Astrocyte (in vitro differentiated cells and primary cell): ENCODE measurements around the gene LIN7A. TPM values are rescaled to one million over a fixed set of nuclear protein-coding genes. Genes with fewer than 3 reads are reported as not detected.

Experiments
- DNase-seq: peaks from one replicate; pipeline ENCODE4 v3.0.0-alpha.2; 2010; ENCODE audit warnings: low read depth
- FAIRE-seq: peaks from 2 replicates; lab custom pipeline; 2011; peaks lifted over from hg19 to GRCh38; lab: Jason Lieb, UNC
- H2AFZ ChIP-seq: 2 replicates; pipeline ENCODE4 v1.6.0; 2012; ENCODE audit warnings: low read depth, low read length, inconsistent platforms
- H3K27ac ChIP-seq: 2 replicates; pipeline ENCODE4 v1.5.1; 2011; ENCODE audit warnings: low read depth, low read length, inconsistent platforms
- H3K27me3 ChIP-seq: 2 replicates; pipeline ENCODE4 v1.6.0; 2011; ENCODE audit warnings: low read length, inconsistent platforms; ENCODE audit not compliant: insufficient read depth
- H3K36me3 ChIP-seq: 2 replicates; pipeline ENCODE4 v1.5.1; 2011; ENCODE audit warnings: low read length, inconsistent platforms; ENCODE audit not compliant: insufficient read depth
- H3K4me1 ChIP-seq: 2 replicates; pipeline ENCODE4 v1.5.1; 2011; ENCODE audit warnings: low read length, inconsistent platforms; ENCODE audit not compliant: insufficient read depth
- H3K4me2 ChIP-seq: 2 replicates; pipeline ENCODE4 v1.6.0; 2012; ENCODE audit warnings: low read length, inconsistent platforms
- H3K4me3 ChIP-seq: 2 replicates; pipeline ENCODE4 v1.5.1; 2011; ENCODE audit warnings: low read depth, mild to moderate bottlenecking, low read length, inconsistent platforms; ENCODE audit not compliant: insufficient read depth
- H3K79me2 ChIP-seq: 2 replicates; pipeline ENCODE4 v1.6.0; 2012; ENCODE audit warnings: mild to moderate bottlenecking, low read length, inconsistent platforms; ENCODE audit not compliant: insufficient read depth
- H3K9ac ChIP-seq: 2 replicates; pipeline ENCODE4 v1.6.0; 2012; ENCODE audit warnings: mild to moderate bottlenecking, low read length, inconsistent platforms
- H3K9me3 ChIP-seq: 2 replicates; pipeline ENCODE4 v1.5.1; 2012; ENCODE audit warnings: low read depth, mild to moderate bottlenecking, low read length, inconsistent platforms; ENCODE audit not compliant: insufficient read depth
- H4K20me1 ChIP-seq: 2 replicates; pipeline ENCODE4 v1.6.0; 2012; ENCODE audit warnings: low read length, inconsistent platforms; ENCODE audit not compliant: insufficient read depth
- H3K27ac Mint-ChIP-seq: one replicate; pipeline ENCODE4 v1.8.0; 2021; ENCODE audit warnings: mild to moderate bottlenecking, mixed read lengths; ENCODE audit not compliant: unreplicated experiment
- H3K27me3 Mint-ChIP-seq: one replicate; pipeline ENCODE4 v1.8.0; 2021; ENCODE audit warnings: low read depth, mixed read lengths; ENCODE audit not compliant: unreplicated experiment
- H3K36me3 Mint-ChIP-seq: one replicate; pipeline ENCODE4 v1.8.0; 2021; ENCODE audit warnings: low read depth, mixed read lengths; ENCODE audit not compliant: unreplicated experiment
- H3K4me1 Mint-ChIP-seq: one replicate; pipeline ENCODE4 v1.8.0; 2021; ENCODE audit warnings: low read depth, mixed read lengths; ENCODE audit not compliant: unreplicated experiment
- H3K4me3 Mint-ChIP-seq: one replicate; pipeline ENCODE4 v1.8.0; 2021; ENCODE audit warnings: mild to moderate bottlenecking, moderate library complexity, mixed read lengths; ENCODE audit not compliant: unreplicated experiment
- H3K9me3 Mint-ChIP-seq: one replicate; pipeline ENCODE4 v1.8.0; 2021; ENCODE audit warnings: mild to moderate bottlenecking, mixed read lengths; ENCODE audit not compliant: unreplicated experiment
- EZH2 ChIP-seq: IDR thresholded peaks from 2 replicates; pipeline ENCODE4 v1.6.1; 2012; ENCODE audit warnings: mild to moderate bottlenecking, low read length, inconsistent platforms; ENCODE audit not compliant: insufficient read depth
- total RNA-seq: library from RNA; stranded (reverse); gene quantifications from 2 replicates; pipeline ENCODE4 v1.2.1, GENCODE V29; 2021
- TF ChIP-seq, protein P1 (sequence below): IDR thresholded peaks from 2 replicates; pipeline ENCODE4 v1.5.1; 2011; ENCODE audit warnings: low read depth, mild to moderate bottlenecking, inconsistent platforms, low read length, moderate library complexity; ENCODE audit not compliant: insufficient read depth

LIN7A gene
- total RNA-seq, 1 donor from 2014 or later: 1.6 TPM

DNA sequence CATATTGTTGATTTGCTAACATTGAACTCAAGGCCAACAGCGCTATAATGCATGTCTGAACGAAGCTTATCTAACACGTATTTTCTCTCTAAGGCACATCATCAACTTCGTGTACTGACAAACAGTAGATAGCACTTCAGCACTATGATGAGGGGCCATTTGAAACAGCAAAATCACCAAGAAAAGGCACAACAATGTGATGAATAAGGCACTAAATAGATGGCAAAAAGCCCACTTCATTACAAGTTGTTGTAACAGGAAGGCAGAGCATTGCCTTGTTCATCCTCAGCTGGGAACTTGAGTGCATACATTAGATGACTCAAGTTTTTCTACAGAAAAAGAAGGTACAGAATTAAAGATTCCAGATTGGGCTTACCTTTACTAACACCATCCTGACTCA, 75.2 kb downstream of the LIN7A start:
- FAIRE-seq (no peak), DNase-seq (peak; percentile 44)
- peak overlapping the region; percentile 51 for H3K27ac Mint-ChIP-seq
- H3K79me2 ChIP-seq: no peaks in the 10 kb centered on the region
- no peaks in the 10 kb centered on the region for H3K4me1 ChIP-seq
- no peaks in the 10 kb centered on the region for H4K20me1 ChIP-seq
- no peak overlapping the region for H3K4me3 Mint-ChIP-seq
- H3K27me3 ChIP-seq: no peaks in the 10 kb centered on the region
- H3K9me3 ChIP-seq: no peaks in the 10 kb centered on the region
- no peak for TF ChIP-seq EZH2
- TF ChIP-seq, protein P1, sequence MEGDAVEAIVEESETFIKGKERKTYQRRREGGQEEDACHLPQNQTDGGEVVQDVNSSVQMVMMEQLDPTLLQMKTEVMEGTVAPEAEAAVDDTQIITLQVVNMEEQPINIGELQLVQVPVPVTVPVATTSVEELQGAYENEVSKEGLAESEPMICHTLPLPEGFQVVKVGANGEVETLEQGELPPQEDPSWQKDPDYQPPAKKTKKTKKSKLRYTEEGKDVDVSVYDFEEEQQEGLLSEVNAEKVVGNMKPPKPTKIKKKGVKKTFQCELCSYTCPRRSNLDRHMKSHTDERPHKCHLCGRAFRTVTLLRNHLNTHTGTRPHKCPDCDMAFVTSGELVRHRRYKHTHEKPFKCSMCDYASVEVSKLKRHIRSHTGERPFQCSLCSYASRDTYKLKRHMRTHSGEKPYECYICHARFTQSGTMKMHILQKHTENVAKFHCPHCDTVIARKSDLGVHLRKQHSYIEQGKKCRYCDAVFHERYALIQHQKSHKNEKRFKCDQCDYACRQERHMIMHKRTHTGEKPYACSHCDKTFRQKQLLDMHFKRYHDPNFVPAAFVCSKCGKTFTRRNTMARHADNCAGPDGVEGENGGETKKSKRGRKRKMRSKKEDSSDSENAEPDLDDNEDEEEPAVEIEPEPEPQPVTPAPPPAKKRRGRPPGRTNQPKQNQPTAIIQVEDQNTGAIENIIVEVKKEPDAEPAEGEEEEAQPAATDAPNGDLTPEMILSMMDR: no peak
- no peak overlapping the region for H3K9ac ChIP-seq
- H3K4me1 Mint-ChIP-seq: peaks cover 18% of the 10 kb centered on the region
- no peak overlapping the region for H2AFZ ChIP-seq
- H3K9me3 Mint-ChIP-seq: no peaks in the 10 kb centered on the region
- no peak overlapping the region for H3K4me3 ChIP-seq
- no peaks in the 10 kb centered on the region for H3K27me3 Mint-ChIP-seq
- H3K36me3 Mint-ChIP-seq: no peaks in the 10 kb centered on the region
- no peak overlapping the region for H3K27ac ChIP-seq
- H3K4me2 ChIP-seq: no peak overlapping the region
- H3K36me3 ChIP-seq: no peaks in the 10 kb centered on the region

DNA sequence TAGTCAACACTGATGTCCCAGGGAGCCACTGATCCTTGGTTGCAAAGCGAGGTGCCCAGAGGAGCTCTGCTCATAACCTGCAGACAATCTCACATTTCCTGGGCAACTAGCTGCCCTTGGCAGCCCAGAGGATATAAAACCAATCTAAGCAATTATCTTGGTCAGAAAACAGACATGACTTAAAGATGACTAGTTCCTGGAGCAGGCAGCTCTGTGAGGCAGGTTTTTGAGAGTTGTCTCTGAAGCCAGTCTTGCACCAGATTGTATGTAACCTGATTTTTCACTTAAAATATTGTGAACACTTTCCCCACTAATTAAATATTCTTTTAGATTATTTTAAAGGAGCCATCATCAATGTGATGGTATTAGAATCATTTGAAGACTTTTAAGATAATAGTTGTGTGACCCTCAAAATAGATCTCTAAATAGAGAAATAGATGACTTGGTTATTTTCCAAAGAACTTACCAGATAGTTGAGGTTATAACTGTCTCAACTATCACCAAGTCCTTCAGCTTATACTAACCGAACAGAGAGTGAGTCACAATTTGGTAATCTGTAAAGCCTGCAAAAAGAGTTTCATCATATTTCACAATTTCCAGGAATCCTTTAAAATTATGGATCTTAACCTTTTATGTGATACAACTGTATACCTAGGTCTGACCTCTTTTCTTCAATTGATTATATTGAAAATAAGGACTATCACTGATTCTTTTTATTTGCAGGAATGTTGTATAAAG, 75.9 kb downstream of the LIN7A start:
- TF ChIP-seq EZH2: no peak
- TF ChIP-seq, protein P1: no peak
- Mint-ChIP-seq H3K9me3 (no peaks in the 10 kb centered on the region), H3K27me3 (no peaks in the 10 kb centered on the region), H3K27ac (no peak overlapping the region), H3K4me1 (peaks cover 22% of the 10 kb centered on the region), H3K4me3 (no peak overlapping the region), H3K36me3 (no peaks in the 10 kb centered on the region)
- H3K27ac ChIP-seq: no peak overlapping the region
- no peaks in the 10 kb centered on the region for H3K79me2 ChIP-seq
- no peaks in the 10 kb centered on the region for H3K36me3 ChIP-seq
- H3K9me3 ChIP-seq: no peaks in the 10 kb centered on the region
- DNase-seq (peak; percentile 64), FAIRE-seq (no peak)
- no peaks in the 10 kb centered on the region for H3K4me1 ChIP-seq
- H3K4me2 ChIP-seq: no peak overlapping the region
- no peaks in the 10 kb centered on the region for H3K27me3 ChIP-seq
- H3K9ac ChIP-seq: no peak overlapping the region
- no peaks in the 10 kb centered on the region for H4K20me1 ChIP-seq
- H2AFZ ChIP-seq: no peak overlapping the region
- no peak overlapping the region for H3K4me3 ChIP-seq

DNA sequence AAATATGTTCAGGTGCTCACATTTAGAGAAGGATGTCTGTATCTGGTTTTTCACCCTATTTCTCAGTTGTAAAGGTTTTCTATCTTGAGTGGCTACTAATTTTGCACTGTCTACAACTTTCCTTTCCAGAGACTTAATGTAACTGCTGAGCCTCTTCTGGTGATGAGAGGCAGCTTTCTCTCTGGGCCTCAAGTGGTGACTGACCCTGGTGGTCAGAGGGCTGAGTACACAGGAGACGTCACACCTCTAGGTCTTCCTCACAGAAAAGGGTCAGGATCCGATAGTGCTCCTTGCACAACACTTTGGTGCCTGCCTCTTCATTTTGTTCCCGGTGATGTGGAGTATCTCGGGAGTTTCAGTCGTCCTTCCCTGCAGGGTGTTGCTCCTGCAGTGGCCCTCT, 76.8 kb downstream of the LIN7A start:
- no peaks in the 10 kb centered on the region for H3K27me3 ChIP-seq
- no peak overlapping the region for H3K4me2 ChIP-seq
- H3K27ac ChIP-seq: no peak overlapping the region
- DNase-seq: no peak
- TF ChIP-seq, protein P1: no peak
- no peak for TF ChIP-seq EZH2
- Mint-ChIP-seq H3K27ac (no peak overlapping the region), H3K4me1 (peaks cover 22% of the 10 kb centered on the region), H3K4me3 (no peak overlapping the region), H3K9me3 (no peaks in the 10 kb centered on the region), H3K36me3 (no peaks in the 10 kb centered on the region), H3K27me3 (no peaks in the 10 kb centered on the region)
- H3K4me1 ChIP-seq: no peaks in the 10 kb centered on the region
- H2AFZ ChIP-seq: no peak overlapping the region
- H3K9me3 ChIP-seq: no peaks in the 10 kb centered on the region
- no peaks in the 10 kb centered on the region for H3K79me2 ChIP-seq
- H3K9ac ChIP-seq: no peak overlapping the region
- no peak for FAIRE-seq
- H4K20me1 ChIP-seq: no peaks in the 10 kb centered on the region
- no peak overlapping the region for H3K4me3 ChIP-seq
- H3K36me3 ChIP-seq: no peaks in the 10 kb centered on the region
